KMS-11 (cell line): Measurements from ENCODE around the gene ACVRL1.

ENCODE experiments used
- H2AFZ ChIP-seq: fragments of 200-600 bp; sonication (generic); 2 replicates; pipeline ENCODE4 v1.6.1; 2016; ENCODE audit warnings: antibody characterized with exemption, mixed run types, low read depth
- H3K27ac ChIP-seq: fragments of 200-600 bp; sonication (generic); 2 replicates; pipeline ENCODE4 v1.6.1; 2016; ENCODE audit warnings: mild to moderate bottlenecking, mixed run types
- H3K27me3 ChIP-seq: fragments of 200-600 bp; sonication (generic); 2 replicates; pipeline ENCODE4 v1.6.1; 2017; ENCODE audit warnings: mild to moderate bottlenecking, low read depth, mixed run types, moderate library complexity; ENCODE audit not compliant: insufficient read depth
- H3K36me3 ChIP-seq: fragments of 200-600 bp; sonication (generic); 2 replicates; pipeline ENCODE4 v1.6.1; 2017; ENCODE audit warnings: mild to moderate bottlenecking, mixed run types; ENCODE audit not compliant: insufficient read depth
- H3K4me1 ChIP-seq: fragments of 200-600 bp; sonication (generic); 2 replicates; pipeline ENCODE4 v1.6.1; 2016; ENCODE audit warnings: mild to moderate bottlenecking, low read depth, mixed run types; ENCODE audit not compliant: poor library complexity, severe bottlenecking
- H3K4me2 ChIP-seq: fragments of 200-600 bp; sonication (generic); 2 replicates; pipeline ENCODE4 v1.7.0; 2016; ENCODE audit warnings: mild to moderate bottlenecking, mixed run types
- H3K4me3 ChIP-seq: fragments of 200-600 bp; sonication (generic); IDR thresholded peaks from 2 replicates; pipeline ENCODE4 v1.6.1; 2017; ENCODE audit warnings: low read depth, low read length, mixed read lengths; ENCODE audit not compliant: insufficient read depth
- H3K79me2 ChIP-seq: fragments of 200-600 bp; sonication (generic); 2 replicates; pipeline ENCODE4 v1.6.1; 2016; ENCODE audit warnings: low read depth, mixed run types; ENCODE audit not compliant: insufficient read depth
- H3K9ac ChIP-seq: fragments of 200-600 bp; sonication (generic); 2 replicates; pipeline ENCODE4 v1.6.1; 2016; ENCODE audit warnings: mild to moderate bottlenecking, mixed run types
- H4K20me1 ChIP-seq: fragments of 200-600 bp; sonication (generic); 2 replicates; pipeline ENCODE4 v1.6.1; 2016; ENCODE audit warnings: mild to moderate bottlenecking, mixed run types; ENCODE audit not compliant: insufficient read depth
- CTCF ChIP-seq: fragments of 200-600 bp; sonication (generic); conservative IDR thresholded peaks from 2 replicates; pipeline ENCODE4 v1.6.1; 2017; ENCODE audit warnings: low read depth, mild to moderate bottlenecking, antibody characterized with exemption, low read length, moderate library complexity, mixed read lengths

ACVRL1 gene

GRCh38 chr12:51871918-51872688 lies 35.2 kb upstream of the ACVRL1 start:
- Histone ChIP-seq H3K4me2 (no peak overlapping the region), H3K9ac (no peak overlapping the region), H3K27me3 (no peaks in the 10 kb centered on the region; the same call in 1 of the 2 replicates), H4K20me1 (no peaks in the 10 kb centered on the region), H3K36me3 (no peaks in the 10 kb centered on the region), H3K27ac (no peak overlapping the region), H3K79me2 (no peaks in the 10 kb centered on the region), H2AFZ (no peak overlapping the region), H3K4me1 (no peaks in the 10 kb centered on the region), H3K4me3 (no peak overlapping the region)
- no peak for TF ChIP-seq CTCF

GRCh38 chr12:51872689-51872981 lies 34.7 kb upstream of the ACVRL1 start:
- Histone ChIP-seq H2AFZ (no peak overlapping the region), H3K9ac (no peak overlapping the region), H3K79me2 (no peaks in the 10 kb centered on the region), H3K36me3 (no peaks in the 10 kb centered on the region), H3K27me3 (no peaks in the 10 kb centered on the region; the same call in 1 of the 2 replicates), H3K4me3 (no peak overlapping the region), H4K20me1 (no peaks in the 10 kb centered on the region), H3K4me2 (no peak overlapping the region), H3K4me1 (no peaks in the 10 kb centered on the region), H3K27ac (no peak overlapping the region)
- TF ChIP-seq CTCF = no peak

GRCh38 chr12:51873251-51873994 lies 33.9 kb upstream of the ACVRL1 start:
- Histone ChIP-seq H3K9ac (no peak overlapping the region), H3K4me3 (no peak overlapping the region), H3K36me3 (no peaks in the 10 kb centered on the region), H4K20me1 (no peaks in the 10 kb centered on the region), H3K4me1 (no peaks in the 10 kb centered on the region), H3K4me2 (no peak overlapping the region), H3K27me3 (no peaks in the 10 kb centered on the region; the same call in 1 of the 2 replicates), H3K79me2 (no peaks in the 10 kb centered on the region), H3K27ac (no peak overlapping the region), H2AFZ (no peak overlapping the region)
- no peak for TF ChIP-seq CTCF

- Histone ChIP-seq H4K20me1 (no peaks in the 10 kb centered on the region), H3K27ac (no peak overlapping the region), H2AFZ (no peak overlapping the region), H3K27me3 (no peaks in the 10 kb centered on the region; the same call in 1 of the 2 replicates), H3K79me2 (no peaks in the 10 kb centered on the region), H3K4me3 (no peak overlapping the region), H3K4me2 (no peak overlapping the region), H3K9ac (no peak overlapping the region), H3K36me3 (no peaks in the 10 kb centered on the region), H3K4me1 (no peaks in the 10 kb centered on the region)
- TF ChIP-seq CTCF = no peak
These were observed 33.3 kb upstream of the ACVRL1 start for GRCh38 chr12:51874000-51874399.
